Subcutaneous adipose tissue (tissue), 4 donors: ENCODE measurements around the gene NISCH. TPM values are rescaled to one million over a fixed set of nuclear protein-coding genes. Genes with fewer than 3 reads are reported as not detected.

ENCODE experiments used
- total RNA-seq, 4 donors: library from RNA; depleted of rRNA; stranded (reverse); fragments of >200 nt; gene quantifications; one replicate each; pipeline ENCODE4 v1.1.0, GENCODE V29; 2016
- TF ChIP-seq, protein P1 (sequence below): fragments of 450-650 bp; IDR thresholded peaks from one replicate; pipeline ENCODE4 v1.5.1; 2016; ENCODE audit warnings: low read depth, mild to moderate bottlenecking, control low read depth, antibody characterized with exemption, moderate library complexity

The NISCH gene
- total RNA-seq, 4 donors from 2014 or later = 52.7 to 105 (median 71.5) TPM

DNA sequence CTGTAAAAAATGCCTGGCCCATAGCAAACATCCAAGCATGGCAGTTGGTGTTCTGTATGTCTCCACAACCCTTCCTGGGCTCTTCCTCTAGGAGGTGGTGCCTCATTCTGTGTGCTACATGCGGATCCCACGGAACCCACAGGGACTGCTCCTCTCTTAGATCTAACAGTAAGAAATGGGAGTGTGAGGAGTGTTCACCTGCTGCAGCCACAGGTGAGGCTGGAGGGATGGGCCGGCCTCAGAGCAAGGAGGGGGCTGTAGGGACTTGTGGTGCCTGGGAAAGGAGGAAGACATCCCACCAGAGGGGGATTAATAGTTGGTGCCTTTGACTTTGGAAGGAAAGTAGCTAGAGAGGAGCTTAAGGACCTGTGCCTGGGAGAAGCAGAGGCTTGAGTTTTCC, 32.7 kb upstream of the NISCH start:
- TF ChIP-seq, protein P1, sequence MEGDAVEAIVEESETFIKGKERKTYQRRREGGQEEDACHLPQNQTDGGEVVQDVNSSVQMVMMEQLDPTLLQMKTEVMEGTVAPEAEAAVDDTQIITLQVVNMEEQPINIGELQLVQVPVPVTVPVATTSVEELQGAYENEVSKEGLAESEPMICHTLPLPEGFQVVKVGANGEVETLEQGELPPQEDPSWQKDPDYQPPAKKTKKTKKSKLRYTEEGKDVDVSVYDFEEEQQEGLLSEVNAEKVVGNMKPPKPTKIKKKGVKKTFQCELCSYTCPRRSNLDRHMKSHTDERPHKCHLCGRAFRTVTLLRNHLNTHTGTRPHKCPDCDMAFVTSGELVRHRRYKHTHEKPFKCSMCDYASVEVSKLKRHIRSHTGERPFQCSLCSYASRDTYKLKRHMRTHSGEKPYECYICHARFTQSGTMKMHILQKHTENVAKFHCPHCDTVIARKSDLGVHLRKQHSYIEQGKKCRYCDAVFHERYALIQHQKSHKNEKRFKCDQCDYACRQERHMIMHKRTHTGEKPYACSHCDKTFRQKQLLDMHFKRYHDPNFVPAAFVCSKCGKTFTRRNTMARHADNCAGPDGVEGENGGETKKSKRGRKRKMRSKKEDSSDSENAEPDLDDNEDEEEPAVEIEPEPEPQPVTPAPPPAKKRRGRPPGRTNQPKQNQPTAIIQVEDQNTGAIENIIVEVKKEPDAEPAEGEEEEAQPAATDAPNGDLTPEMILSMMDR = no peak

DNA sequence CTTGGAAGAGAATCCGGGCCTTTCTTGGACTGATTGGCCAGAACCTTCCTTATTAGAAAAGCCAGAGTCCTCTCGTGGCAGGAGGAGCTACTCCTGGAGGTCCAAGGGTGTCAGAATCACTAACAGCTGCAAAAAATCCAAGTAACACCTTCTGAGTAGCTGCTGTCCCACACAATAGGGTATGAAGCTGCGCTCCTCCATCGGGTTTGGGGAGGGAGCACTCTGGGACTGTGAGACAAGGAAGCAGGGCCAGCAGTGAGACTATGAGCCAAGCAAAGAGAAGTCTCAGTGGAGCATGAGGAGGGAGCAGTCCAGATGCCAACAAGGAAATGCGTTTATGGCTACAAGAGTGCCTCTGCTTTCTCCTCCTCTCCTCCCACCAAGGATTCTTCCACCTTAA, 32.2 kb upstream of the NISCH start:
- TF ChIP-seq, protein P1 = no peak

DNA sequence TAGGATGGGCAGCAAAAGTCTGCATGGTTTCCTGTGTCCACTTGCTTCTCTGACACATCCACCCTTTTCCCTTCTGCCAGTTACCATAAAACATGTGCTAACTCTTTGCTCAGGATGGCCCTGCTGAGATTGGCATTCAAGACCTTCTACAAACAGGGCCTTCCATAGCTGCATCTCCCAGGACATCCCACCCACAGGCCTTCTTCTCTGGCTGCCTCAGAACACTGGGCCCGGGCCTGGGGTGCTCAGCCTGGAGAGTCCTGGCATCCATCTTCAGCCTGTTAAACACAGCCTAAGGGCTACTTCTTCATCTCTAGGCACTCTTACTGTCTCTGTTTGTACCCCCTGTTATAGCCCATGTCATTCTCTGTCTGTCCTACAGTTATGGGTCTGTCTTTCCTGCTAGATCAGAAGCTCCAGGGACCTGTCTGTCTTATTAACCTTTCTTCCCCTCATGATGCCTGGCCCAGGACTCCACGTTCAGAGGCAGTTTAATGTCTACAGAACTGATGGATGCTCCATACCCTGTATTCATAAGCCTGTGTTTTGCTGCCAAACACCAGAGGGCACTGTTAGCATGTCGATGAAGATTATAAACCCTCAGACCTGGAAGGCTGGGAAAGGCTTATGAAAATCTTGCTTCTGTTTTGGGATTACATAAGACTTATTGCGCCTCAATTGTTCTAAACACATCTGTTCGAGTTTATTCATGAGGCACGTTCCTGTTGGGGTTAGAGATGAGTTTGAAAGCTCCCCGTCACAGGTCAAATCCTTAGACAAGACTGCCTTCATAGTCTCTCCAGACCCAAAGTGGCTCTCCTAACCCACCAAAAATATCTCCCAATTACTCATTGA, 27.0 kb upstream of the NISCH start:
- TF ChIP-seq, protein P1 = no peak

DNA sequence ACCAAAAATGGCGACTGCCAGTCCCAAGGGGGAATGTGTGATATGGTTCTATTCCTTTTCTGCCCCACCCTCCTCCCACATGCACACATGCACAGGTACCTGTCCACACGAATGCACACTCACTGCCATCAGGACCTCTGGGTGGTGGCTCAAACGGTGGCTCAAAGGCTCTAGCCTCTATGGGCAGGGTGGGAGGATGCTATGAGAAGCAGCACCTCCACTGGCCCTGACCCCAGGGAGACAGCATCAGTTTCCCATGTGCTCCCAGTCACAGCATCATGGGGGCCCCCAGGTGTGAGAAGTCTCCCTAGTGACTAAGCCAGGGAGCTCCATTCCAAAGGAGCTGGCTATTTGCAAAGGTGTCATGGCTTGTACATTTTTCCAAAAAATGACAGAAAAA, 26.4 kb upstream of the NISCH start:
- TF ChIP-seq, protein P1 = no peak

DNA sequence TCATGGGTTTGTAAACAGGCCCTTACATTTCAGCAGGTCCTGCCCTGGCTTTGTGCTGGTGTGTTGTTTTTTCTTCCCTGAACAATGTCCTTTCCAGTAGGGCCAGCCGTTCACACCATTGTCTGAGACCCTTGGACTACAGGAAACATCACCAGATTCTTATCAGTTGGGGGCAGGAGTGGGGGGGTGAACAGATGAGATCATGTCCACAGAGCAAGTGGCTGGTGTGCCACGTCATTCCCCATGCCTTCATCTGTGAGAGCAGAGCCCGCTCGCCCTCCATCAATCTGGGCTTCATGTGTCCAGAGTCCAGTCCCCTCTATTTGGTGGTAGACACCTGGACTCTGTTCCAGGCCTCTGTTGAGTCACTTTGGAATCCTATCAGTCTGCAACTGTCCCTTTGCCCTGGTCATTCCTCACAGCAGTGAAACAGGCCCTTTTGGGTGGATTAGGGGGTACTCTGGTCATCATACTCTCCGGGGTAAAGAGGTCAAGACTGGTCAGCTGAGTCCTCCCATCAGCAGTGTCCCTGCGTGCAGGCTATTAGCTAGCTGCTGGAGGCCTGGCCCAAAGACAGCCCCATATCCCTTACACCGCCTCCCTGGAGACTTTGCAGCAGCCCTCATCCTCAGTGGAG, 25.5 kb upstream of the NISCH start:
- TF ChIP-seq, protein P1 = no peak

DNA sequence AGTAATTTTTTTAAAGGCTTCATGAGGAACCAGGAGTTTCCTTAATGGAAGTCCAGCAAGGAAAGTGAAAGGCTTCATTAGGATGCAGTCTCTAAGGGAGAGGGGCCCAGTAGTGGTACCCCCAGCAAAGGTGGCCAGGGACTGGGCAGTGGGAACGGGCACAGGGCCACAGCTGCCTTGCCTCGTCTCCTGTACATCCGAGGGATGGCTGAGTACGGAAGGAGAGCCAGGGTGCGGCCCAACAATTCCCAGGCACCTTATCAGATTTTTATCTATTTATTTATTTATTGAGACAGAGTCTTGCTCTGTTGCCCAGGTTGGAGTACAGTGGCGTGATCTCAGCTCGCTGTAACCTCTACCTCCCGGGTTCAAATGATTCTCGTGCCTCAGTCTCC, 25.0 kb upstream of the NISCH start:
- TF ChIP-seq, protein P1 = no peak

DNA sequence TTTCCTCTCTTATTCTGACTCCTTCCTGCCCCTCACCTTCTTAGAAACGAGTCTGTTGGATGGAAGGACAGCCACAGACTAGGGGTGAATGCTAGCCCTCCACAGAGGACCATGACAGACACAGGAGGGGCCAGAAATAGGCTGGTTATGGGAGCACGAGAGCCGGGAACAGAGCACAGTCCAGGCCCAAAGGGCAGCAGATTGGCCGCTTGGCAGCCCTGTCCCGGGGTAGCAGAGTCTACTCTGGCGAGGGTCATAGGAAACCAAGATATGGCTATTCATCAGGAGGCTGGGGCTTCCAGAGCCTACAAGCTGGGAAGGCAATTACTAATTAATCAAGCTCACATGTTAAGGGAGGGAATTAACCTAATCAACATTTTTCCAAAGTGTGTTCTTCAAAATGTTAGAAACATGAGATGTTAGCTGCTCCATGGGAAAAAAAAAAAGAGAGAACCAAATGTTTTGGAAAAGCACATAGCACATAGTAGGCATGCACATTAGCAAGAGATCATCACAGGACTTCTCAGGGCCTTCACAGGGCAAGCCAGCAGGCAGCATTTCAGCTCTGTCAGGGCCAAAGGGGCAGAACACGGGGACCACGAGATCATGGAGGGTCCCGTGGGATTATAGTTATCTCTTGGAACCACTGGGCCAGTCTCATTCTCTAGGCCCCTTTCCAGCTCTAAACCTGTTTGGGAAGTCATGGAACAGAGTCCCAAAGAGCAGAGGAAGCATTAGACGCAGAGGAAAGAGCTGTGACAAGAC, 23.8 kb upstream of the NISCH start:
- TF ChIP-seq, protein P1 = no peak
